Measurements from ENCODE around the gene CLTB.

DNA sequence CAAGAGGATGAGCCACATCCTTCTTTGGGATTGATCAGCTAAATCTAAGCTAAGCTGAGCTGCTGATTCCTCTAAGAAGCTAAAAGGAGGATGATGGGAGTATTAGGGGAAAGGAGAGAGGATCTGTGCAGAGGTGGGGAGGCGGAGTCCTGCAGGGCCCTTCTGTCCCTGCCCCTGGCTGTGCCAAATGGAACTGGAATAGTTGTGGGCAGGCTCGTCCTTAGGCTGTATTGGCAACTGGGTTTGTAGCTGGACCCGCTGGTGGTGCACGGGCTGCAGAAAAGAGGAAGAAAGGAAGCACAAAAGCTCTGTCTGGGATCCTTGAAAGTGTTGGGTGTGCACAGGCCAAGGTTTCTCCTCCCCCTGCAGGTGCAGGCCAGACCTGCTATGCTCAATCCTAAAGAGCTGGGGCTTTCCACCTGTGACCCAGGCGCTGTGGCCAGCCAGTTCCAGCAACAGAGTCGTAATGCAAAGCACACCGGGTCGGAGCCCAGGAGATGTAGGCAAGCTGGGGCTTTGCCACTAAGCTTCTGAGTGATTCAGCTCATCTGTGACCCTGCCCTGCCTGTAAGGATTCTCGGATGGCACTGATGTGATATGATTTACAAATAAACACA is 9.8 kb downstream of the CLTB start:
- TF ChIP-seq, protein P1, sequence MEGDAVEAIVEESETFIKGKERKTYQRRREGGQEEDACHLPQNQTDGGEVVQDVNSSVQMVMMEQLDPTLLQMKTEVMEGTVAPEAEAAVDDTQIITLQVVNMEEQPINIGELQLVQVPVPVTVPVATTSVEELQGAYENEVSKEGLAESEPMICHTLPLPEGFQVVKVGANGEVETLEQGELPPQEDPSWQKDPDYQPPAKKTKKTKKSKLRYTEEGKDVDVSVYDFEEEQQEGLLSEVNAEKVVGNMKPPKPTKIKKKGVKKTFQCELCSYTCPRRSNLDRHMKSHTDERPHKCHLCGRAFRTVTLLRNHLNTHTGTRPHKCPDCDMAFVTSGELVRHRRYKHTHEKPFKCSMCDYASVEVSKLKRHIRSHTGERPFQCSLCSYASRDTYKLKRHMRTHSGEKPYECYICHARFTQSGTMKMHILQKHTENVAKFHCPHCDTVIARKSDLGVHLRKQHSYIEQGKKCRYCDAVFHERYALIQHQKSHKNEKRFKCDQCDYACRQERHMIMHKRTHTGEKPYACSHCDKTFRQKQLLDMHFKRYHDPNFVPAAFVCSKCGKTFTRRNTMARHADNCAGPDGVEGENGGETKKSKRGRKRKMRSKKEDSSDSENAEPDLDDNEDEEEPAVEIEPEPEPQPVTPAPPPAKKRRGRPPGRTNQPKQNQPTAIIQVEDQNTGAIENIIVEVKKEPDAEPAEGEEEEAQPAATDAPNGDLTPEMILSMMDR (IDR thresholded peaks at IDR 0.05) = peak in 2 of 6 experiments; percentile 12 to 22
- TF ChIP-seq POLR2A (IDR thresholded peaks at IDR 0.05) = no peak

All from esophagus squamous epithelium (tissue), 4 donors.